ENCODE measurements around the gene OR56B1.

DNA sequence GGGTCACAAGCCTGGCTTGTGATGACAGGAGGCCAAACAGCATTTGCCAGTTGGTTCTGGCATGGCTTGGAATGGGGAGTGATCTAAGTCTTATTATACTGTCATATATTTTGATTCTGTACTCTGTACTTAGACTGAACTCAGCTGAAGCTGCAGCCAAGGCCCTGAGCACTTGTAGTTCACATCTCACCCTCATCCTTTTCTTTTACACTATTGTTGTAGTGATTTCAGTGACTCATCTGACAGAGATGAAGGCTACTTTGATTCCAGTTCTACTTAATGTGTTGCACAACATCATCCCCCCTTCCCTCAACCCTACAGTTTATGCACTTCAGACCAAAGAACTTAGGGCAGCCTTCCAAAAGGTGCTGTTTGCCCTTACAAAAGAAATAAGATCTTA lies 843 bp downstream of the OR56B1 start:
- TF ChIP-seq CTCF (IDR thresholded peaks at IDR 0.05), result no peak
- TF ChIP-seq POLR2A (IDR thresholded peaks at IDR 0.05), result no peak
- TF ChIP-seq EP300 (IDR thresholded peaks at IDR 0.05; ENCODE audit: low read depth), result no peak
